ENCODE measurements around the gene PTPRZ1.

Gene PTPRZ1

DNA sequence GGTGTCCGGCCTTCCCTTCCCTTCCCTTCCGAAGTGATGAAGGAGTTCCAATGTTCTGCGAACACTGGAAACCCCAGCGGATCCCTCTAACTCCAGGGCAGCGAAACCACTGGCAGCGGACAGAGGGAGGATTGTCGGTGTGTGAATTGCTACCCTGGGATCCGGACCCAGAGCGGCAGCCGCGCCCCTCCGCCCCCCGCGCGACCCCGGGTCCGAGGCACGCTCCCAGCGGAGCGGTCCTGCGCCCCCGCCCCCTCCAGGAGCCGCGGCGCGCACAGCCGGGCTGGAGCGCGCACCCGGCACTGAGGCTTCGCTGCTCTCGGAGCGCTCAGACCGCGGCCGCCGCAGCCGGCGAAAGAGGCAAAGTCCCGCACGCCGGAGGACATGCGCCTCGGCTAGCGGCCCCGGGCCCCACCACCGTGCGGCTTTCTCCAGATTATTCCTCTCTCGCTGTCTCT is at the start of gene PTPRZ1:
TSS of gene PTPRZ1 (plus strand) at position 331 of the 458 bp plus-strand sequence. CDS start 339 bp downstream, outside the sequence.
- DNase-seq (ENCODE audit: low read depth) = no peak

DNA sequence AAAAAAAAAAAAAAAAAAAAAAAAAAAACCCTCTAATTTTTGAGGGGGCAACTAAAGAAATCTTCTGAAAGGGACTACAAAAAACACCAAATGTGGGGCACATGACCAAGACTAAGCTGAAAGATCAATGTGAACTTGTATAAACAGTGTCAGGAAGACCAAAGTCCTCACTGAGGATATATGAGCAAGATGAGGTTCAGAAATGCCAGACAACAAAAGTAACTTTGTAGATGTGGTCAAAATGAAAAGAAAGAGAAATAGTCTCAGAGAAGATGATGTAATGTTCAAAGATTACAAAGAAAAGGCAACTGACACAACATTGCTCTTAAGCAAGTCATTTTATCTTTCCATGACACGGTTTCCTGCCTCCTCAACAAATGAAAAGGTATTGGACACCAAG is 48.7 kb upstream of the PTPRZ1 start:
- no peak for DNase-seq (ENCODE audit: low read depth)

DNA sequence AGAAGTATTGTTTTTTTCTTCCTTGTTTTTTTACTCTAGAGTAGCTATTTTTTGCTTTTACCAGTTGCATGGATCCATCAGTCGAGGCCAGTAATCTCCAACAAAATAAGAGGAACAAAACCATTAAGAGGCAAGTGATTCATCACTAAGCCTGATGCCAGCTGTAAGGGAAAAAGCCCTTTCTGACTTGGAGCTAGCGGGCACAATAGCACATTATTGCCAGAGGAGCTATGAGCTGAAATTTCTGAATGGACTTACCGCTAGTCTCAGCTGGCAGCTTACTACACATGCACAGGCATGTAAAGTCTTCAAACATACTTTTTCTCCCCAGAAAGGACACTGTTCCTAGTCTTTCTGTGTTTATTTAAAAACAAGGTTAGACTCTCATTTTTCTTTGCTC is 41.6 kb upstream of the PTPRZ1 start:
- no peak for DNase-seq (ENCODE audit: low read depth)

DNA sequence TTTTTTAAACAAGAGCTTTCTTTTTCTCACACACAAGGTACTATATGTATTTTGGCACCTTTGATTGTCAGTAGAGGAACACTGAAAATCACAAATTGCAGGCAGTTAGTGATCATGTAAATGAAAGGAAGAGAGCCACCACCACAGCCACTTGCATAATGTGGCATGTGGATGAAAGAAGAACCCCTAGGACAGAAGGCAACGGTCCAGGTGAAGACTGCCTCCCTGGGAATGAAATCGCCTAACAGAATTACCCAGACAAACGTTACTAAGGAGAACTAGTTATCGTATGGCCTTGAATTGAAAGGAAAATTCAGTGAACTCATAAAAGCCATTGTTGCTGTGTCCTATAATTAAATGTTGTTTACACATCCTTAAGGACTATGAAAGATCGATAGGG is 41.2 kb upstream of the PTPRZ1 start:
- DNase-seq (ENCODE audit: low read depth) = no peak

DNA sequence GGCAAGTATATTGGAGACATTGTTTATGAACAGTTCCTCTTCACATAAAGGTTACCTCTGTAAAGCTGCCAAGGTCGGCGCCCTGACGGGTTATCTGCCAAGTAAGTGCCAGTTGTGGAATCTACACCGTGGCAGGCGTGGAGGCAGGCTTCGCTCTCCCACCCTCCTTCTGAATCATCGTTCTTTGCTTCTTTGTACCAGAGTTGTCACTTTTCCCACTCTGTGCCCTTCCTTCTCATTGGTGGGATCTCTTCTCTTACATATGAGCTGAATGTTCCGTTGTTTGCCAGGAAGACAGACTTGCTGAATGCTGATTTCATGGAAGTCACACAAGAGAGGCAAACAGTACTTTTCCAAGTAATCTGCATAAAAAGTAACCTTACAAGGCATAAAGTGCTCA is 40.6 kb upstream of the PTPRZ1 start:
- DNase-seq (ENCODE audit: low read depth) = no peak

DNA sequence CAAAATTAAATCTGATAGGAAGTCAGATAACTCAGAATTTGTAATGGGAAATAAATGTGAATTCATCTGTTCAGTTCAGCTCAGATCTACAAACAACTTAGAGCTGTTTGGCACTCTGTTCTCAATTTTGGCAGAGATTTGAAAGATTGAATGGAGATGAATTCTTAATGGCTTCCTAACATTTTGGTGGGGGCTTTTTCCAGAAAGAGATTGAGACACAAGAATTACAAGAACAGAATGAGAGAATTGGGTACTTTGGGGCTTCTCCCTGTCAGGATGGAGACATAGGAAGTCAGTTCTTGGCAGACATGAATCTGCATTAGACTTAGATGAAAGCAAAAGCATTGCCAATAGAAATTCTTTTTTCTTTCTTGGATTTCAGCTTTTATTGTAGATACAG is 39.0 kb upstream of the PTPRZ1 start:
- DNase-seq (ENCODE audit: low read depth) = no peak

DNA sequence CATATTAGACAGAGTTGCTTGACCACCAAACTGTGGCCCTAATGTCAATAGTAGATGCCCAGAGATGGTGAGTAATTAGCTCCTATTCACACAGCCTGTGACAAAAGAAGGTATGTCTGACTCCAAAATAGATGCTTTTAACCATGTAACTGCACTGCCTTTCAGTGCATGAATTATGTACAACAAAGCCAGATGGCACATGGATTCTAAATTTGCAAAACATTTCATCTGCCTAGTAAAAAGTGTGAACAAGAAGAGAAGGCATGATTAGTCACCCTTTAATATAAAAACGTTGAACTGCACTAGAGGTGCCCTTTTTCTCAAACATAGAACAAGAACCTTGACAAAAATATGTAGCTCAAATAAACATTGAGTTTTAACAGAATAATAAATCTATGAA is 35.5 kb upstream of the PTPRZ1 start:
- DNase-seq (ENCODE audit: low read depth) = no peak

DNA sequence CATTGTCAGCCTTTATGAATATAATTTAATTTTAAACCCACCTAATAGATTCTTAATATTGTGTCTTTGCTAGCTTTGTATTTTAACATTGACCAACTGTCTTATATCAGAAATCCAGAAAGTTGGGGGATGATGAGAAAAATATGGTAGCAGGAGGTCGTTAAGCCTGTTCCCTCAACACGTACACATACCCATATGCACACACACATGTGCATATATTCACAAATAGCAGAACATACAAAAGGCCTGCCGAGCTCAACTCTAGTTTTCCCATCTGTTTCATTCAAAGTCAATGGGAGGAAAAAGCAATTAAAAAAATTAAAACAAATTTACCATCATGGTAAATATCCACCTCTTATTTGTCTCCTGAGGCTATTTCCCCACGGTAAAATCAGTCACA is 25.9 kb upstream of the PTPRZ1 start:
- DNase-seq (ENCODE audit: low read depth) = no peak

DNA sequence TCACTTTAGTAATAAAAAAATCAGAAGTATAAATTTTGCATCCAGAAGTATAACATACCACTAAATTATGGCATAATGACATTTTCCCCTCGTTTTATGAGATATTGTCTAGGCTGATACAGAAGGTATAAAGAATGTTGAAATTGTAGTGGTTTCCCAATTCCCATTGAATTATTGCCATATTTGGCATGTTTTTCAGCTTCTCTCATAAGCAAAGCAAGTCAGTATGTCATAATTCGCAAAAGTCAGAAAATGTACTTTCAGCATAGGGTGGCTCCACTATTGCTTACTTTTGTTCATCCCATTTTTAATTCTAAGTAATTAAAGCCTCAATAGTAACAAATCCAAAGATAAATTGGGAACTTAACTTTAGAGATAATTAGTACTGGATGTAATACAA is 19.7 kb upstream of the PTPRZ1 start:
- DNase-seq (ENCODE audit: low read depth) = no peak

DNA sequence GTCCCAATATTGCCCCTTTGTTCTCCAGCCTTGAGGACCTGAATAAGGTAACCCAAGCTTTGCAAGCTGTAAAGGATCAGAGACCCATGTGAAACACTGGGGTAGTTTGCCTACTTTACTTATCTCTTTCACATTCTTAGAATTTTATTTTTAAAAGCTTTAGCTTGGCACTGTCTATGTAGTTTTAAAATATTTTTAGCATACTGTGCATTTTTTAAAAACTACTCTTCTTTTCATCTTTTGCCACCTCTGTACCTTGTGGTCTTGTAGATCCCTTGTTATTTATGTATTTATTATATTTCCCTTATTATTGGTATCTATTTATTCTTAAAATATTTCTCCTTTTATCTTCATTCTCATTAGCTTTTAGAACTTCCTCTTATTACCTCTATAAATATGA is 12.0 kb upstream of the PTPRZ1 start:
- DNase-seq (ENCODE audit: low read depth) = no peak

DNA sequence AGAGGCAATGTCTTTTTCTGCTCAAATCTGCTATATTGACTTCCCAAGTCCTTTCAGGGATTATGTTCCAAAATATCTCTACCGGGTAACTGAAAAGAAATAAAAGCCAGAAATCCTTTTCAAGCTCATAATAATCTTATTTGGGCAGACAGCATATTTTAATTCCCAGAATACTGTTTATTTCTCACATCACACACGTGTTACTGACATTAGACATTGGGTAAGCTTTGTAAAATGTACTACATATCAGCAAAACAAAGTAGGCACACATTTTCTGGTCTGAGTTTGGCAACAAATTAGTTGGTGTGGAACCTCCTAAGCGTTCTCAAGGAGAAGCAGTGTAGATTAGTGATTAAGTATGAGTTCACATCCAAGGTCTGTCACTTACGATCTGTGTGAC is 10.4 kb upstream of the PTPRZ1 start:
- no peak for DNase-seq (ENCODE audit: low read depth)

DNA sequence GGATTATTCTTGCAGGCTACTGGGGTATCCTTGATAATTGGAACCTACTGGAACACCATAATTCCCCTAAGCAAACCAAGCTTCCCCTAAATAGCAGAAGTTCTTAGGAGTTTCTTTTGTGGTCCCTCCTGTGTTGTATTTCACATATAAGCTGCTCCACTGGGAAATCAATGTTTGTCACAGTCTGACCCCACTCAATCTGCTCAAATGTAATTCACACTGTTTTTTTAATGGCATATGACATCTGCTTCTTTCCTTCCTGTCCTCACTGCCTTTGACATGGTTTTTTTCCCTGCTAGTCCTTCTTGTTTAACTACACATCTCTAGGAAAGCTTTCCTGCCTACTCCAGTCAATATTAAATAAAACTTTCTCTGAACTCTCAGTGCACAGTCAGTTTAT is 1.8 kb upstream of the PTPRZ1 start:
- no peak for DNase-seq (ENCODE audit: low read depth)

DNA sequence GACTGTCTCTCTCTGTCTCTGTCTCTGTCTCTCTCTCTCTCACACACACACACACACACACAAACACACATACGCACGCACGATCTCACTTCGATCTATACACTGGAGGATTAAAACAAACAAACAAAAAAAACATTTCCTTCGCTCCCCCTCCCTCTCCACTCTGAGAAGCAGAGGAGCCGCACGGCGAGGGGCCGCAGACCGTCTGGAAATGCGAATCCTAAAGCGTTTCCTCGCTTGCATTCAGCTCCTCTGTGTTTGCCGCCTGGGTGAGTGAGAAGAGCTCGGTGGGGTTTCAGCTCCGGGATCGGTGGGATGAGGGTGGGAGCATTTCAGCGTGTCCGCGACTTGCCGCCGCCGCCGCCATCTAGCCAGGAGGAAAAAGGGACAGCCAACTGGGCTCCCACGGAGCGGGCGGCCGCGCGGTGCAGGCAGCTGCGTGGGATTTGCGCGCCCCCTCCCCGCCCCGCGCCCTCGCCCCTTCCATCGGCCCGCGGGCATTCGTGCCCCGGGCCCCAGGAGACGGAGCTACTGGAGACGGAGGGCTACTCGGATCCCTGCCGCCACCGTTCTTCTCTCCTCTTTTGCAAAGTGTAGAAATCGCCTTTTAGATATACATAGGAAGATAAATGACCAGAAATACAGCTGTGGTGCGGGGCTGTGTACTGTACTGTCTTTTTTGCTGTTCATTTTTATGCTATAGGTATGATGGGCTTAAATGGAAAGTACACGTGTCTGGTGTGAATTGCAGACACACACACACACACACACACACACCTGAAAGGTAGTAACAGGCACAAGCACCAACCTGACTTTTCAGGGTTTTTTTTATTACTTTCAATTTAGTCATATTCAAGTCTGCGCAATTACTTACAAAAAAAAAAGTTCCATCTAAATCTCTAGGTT is 581 bp downstream of the PTPRZ1 start:
- DNase-seq (ENCODE audit: low read depth) = no peak

DNA sequence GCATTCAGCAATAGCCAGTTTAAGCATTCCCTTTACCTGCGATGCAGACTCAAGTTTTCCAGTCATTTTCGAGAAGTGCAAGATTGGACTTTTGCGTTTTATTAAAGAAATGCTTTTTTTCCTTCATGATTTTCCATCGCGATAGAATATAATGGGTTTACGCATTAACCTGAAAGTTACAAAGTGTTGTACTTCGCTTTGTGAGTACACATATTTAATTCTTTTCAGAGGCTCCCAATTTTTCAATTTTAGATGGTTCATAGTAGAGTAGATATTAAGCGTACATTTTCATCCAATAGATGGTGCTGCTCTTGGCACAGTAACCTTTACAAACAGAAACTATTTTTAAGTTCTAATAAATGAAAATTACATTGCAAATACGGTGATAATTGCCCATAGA is 1.3 kb downstream of the PTPRZ1 start:
- no peak for DNase-seq (ENCODE audit: low read depth)

DNA sequence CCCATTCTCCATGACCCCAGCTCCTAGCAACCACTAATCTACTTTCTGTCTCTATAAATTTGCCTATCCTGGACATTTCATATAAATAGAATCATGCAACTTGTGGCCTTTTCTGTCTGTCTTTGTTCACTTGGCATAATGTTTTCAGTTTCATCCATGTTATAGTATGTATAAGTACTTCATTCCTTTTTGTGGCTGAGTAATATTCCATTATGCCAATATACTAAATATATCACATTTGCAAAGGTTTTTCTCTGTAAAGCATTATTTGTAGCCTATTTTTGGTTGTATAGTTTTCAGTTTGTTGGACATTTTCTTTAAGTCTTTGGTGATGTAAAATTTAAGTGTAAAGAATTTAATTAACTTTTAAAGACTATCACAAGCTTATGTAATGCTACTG is 2.2 kb downstream of the PTPRZ1 start:
- DNase-seq (ENCODE audit: low read depth) = no peak

DNA sequence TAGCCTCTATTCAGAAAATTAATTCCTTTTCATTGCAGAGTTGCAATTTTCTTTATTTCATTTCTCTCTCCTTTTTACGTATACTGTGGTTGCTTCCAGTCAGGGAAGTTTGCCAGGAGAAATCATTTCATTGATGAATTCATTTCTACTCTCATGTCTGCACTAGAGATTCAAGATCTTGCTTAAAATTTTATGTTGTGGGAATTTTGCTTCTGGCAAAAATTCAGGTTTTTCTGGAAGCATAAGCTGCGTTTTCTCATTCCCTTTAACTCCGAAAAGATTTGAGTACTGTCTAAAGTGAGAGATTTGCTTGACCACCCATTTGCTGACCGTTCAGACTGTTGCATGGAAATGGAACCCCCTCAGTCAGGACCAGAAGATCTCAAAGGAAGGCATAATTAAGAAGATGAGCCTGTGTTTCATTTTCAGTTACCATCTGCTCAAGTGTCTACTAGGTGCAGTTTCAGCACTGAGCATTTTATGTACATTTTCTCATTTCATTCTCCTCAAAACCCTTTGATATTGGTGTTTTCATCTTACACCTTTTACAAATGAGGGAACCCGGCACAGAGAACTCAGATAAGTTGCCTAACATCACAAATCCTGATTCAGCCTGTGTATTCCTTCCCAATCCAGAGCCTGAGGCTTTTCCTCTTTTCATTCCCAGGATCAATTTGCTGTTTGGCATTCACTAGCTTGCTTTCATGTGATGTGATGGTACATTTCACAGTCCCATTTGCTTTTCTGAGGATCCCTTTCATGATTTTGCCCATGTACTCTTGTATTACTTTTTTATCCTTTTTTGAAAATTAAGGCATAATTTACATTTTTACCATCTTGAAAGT is 3.9 kb downstream of the PTPRZ1 start:
- no peak for DNase-seq (ENCODE audit: low read depth)

DNA sequence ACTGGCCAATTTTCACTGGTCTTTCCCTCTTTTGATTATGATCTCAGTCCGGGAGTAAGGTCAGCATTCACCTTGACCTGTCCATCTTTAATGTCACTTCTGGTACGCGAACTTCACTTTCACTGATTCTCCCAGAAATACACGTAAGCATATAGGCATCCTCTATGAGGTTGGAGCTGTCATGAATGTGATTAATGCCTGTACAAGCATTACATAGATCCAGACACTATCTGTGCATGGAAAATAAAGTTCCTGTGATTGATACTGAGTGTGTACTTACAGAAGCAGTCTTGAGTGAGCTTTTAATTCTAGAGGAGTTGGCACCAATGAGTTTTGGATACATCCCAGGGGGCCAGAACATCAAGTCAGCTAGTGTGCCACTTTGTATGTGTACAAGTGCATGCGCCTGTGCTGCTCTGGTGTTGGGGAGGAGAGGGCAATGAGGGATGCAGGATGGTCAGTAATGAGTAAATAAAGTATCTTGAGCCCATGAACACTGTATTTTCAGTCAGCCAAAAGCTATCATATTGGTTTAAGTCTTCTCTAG is 6.0 kb downstream of the PTPRZ1 start:
- DNase-seq (ENCODE audit: low read depth) = no peak

DNA sequence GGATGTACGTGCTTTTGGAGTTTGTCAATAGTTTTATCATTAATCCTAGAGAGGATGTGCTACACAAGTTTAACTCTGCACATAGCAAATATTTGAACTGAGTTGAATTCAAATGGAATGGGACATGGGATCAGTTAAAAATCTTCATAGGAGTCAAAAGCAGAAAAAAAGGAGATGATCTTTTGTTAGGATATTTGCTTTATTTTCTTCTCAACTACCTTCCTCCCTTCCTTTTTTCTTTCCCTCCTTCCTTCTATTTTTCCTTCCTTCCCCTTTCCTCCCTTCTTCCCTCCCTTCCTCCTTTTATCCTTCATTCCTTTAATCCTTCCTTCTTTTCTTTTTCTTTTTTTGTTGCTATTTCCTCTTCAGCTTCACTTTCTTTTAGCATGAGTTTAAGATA is 6.6 kb downstream of the PTPRZ1 start:
- no peak for DNase-seq (ENCODE audit: low read depth)

DNA sequence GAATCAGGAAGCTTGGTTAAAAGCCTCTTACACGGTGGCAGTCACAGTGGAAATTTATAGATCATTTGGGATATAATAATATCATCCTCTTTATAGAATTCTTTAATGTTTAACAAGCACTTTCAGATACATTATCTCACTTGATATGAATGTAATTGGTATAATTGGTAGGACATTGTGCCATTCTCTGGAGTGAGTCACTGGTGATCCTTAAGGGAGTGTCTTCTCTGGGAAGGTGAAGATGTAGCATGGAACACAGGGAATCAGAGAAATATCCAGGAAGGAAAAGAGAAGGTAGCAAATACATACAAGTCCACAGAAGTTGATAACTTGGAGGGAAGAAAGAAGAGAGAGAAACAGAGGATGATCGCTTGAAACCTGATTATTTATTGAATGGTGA is 9.8 kb downstream of the PTPRZ1 start:
- no peak for DNase-seq (ENCODE audit: low read depth)

DNA sequence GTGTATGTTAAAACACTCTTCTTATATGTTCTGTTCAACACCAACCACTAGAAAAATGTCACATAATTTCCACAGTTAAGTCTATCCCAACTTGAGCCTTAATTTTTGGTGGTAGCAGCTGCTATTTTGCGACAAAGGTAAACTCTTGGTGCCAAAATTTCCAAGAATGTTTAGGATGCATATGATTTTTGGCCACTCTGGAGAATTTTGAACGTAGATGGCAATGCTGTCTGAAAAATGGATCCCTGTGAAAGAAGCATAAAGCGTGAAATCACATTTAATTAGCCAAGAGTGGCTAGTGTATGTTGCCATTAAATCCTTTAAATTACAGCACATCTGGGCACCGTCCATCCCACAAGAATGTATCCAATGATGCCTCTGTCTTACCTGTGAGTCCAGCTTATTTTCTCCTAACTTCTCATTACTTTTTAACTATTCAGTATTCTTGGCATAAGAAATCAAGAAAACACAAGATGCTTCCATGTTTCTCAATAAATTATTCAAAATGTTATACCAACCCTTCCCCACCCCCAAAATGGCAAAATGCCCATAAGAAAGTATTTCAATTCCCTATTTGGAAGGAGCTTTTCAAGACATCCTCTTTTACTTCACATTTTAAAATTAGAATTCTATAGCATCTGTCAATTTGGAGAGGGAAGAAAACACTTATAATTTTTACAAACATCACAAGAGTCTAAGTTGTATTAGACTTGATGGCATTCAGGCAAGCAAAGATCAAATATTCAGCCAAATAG is 12.4 kb downstream of the PTPRZ1 start:
- DNase-seq (ENCODE audit: low read depth) = no peak

DNA sequence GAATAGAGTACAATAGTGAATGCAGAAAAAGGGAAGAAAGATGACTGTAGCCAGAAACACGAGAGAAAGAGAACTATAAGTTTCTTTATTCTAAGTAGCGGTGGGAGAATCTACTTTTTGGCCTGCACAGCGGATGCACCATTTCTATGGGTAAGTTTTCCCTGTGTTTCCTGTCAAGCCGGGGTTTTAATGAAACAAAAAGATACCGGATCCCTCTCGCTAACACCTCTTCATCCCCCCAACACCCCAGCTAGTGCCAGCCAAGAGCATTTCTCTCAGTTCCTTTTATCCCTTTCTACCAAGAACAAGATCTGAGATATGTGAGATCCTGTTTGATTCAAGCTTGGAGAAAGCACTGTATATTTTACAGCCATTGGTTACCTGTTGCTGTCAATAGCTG is 14.7 kb downstream of the PTPRZ1 start:
- DNase-seq (ENCODE audit: low read depth) = no peak

DNA sequence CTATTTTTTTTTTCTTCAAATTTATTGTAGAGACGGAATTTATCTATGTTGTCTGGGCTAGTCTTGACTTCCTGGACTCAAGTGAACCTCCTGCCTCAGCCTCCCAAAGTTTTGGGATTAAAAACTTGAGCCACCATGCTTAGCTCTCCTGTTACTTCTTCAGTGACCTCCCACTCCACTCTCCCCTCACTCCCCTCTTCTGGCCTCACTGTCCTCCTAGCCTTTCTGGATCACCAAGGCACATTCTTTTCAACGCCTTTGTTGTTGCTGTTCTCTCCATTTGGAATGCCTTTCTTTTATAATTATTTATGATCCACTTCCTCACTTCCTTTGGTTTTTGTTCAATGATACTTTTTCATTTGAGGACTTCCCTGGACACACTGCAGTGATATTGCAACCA is 17.9 kb downstream of the PTPRZ1 start:
- no peak for DNase-seq (ENCODE audit: low read depth)
